K562 (cell line): ENCODE data around the gene SVIL. TPM values are rescaled to one million over a fixed set of nuclear protein-coding genes. Genes with fewer than 3 reads are reported as not detected.

Experiments
- ATAC-seq: fragments of 200-7000 bp; cut with Tn5 transposase; 3 replicates; pipeline ENCODE4 v1.9.1; 2020; ENCODE audit warnings: moderate library complexity
- BruUV-seq: library from RNA; stranded (reverse); fragments of 400-500 nt; replicated peaks from 2 replicates; lab custom pipeline; 2021; lab: Mats Ljungman, UMichigan
- CTCF ChIA-PET: fragments of 300-600 bp; formaldehyde crosslinking; extraction: SDS; loops from one replicate; lab custom pipeline; 2021; ENCODE audit warnings: low intra/inter-chr PET ratio; lab: Yijun Ruan, JAX
- POLR2A ChIA-PET: fragments of 300-600, 350-650 bp; sonication (Branson Sonifier 250); formaldehyde crosslinking; extraction: SDS; loops from one replicate; lab custom pipeline; 2021; ENCODE audit warnings: antibody characterized with exemption, inconsistent platforms; lab: Yijun Ruan, JAX
- DNase-seq, 4 experiments: peaks; one replicate each; pipeline versions ENCODE4 v3.0.0 to v3.0.0-alpha.2; 2011 to 2018; ENCODE audit warnings: low spot score in 3 of 4, mixed read lengths in 3 of 4; ENCODE audit errors: extremely low read depth in 1 of 4
- FAIRE-seq: peaks from 2 replicates; lab custom pipeline; 2011; peaks lifted over from hg19 to GRCh38; lab: Jason Lieb, UNC
- H2AFZ ChIP-seq: 2 replicates; pipeline ENCODE4 v1.6.0; 2011; ENCODE audit warnings: low read depth, low read length, control low read depth, inconsistent platforms
- H3K27ac ChIP-seq: fragments of 200-600 bp; 3 replicates; pipeline ENCODE4 v1.8.0; 2011; ENCODE audit warnings: low read depth, mild to moderate bottlenecking, control low read depth, inconsistent platforms, low read length, moderate library complexity, mixed read lengths; ENCODE audit errors: extremely low read depth
- H3K27me3 ChIP-seq, 2 experiments: fragments of 300-600 bp in 1 of 2; 2 replicates in 1 of 2; 3 replicates in 1 of 2; pipeline versions ENCODE4 v1.6.0 to v1.8.0; 2011; ENCODE audit warnings: inconsistent platforms in 2 of 2, low read length in 2 of 2, mild to moderate bottlenecking in 1 of 2, mixed read lengths in 1 of 2, moderate library complexity in 1 of 2; ENCODE audit not compliant: control insufficient read depth in 2 of 2, insufficient read depth in 2 of 2
- H3K36me3 ChIP-seq: fragments of 300-600 bp; 3 replicates; pipeline ENCODE4 v1.8.0; 2011; ENCODE audit warnings: mild to moderate bottlenecking, low read length, inconsistent platforms; ENCODE audit not compliant: control insufficient read depth, insufficient read depth
- H3K4me1 ChIP-seq, 2 experiments: fragments of 200-600 bp in 1 of 2; replicated peaks in 1 of 2; 2 replicates in 1 of 2; 3 replicates in 1 of 2; pipeline versions ENCODE4 v1.5.1 to v1.8.0; 2011; ENCODE audit warnings: inconsistent platforms in 2 of 2, low read length in 2 of 2, mild to moderate bottlenecking in 1 of 2, mixed read lengths in 1 of 2, moderate library complexity in 1 of 2; ENCODE audit not compliant: control insufficient read depth in 2 of 2, insufficient read depth in 2 of 2
- H3K4me2 ChIP-seq: 2 replicates; pipeline ENCODE4 v1.6.1; 2011; ENCODE audit warnings: low read length, control low read depth, inconsistent platforms, mixed read lengths; ENCODE audit not compliant: insufficient read depth
- H3K4me3 ChIP-seq: fragments of 200-600 bp; sonication (generic), shearing (Covaris generic); 2 replicates; pipeline ENCODE4 v1.5.1; 2016; ENCODE audit warnings: control low read depth, inconsistent platforms
- H3K79me2 ChIP-seq: fragments of 200-600 bp; 3 replicates; pipeline ENCODE4 v1.8.0; 2011; ENCODE audit warnings: low read length, inconsistent platforms; ENCODE audit not compliant: control insufficient read depth, insufficient read depth
- H3K9ac ChIP-seq, 2 experiments: 2 replicates each; pipeline versions ENCODE4 v1.6.0 to v1.6.1; 2011; ENCODE audit warnings: low read depth in 2 of 2, low read length in 2 of 2, control low read depth in 1 of 2, inconsistent platforms in 1 of 2, mild to moderate bottlenecking in 1 of 2, mixed read lengths in 1 of 2; ENCODE audit not compliant: insufficient read depth in 1 of 2
- H3K9me1 ChIP-seq: one replicate; pipeline ENCODE4 v1.6.0; 2011; ENCODE audit warnings: inconsistent platforms, mild to moderate bottlenecking, low read length, moderate library complexity; ENCODE audit not compliant: control insufficient read depth, insufficient read depth
- H3K9me3 ChIP-seq: replicated peaks from 2 replicates; pipeline ENCODE4 v1.5.1; 2011; ENCODE audit warnings: low read depth, low read length, inconsistent platforms; ENCODE audit not compliant: control insufficient read depth, insufficient read depth
- H4K20me1 ChIP-seq: replicated peaks from 2 replicates; pipeline ENCODE4 v1.6.1; 2011; ENCODE audit warnings: low read length, inconsistent platforms, mixed read lengths; ENCODE audit not compliant: control insufficient read depth, insufficient read depth
- ARID4B ChIP-seq: sonication (generic); formaldehyde crosslinking; IDR thresholded peaks from 2 replicates; pipeline ENCODE4 v1.8.0; 2022; ENCODE audit warnings: mild to moderate bottlenecking, missing genetic modification reagents
- CREB3 ChIP-seq: fragments of 450-650 bp; conservative IDR thresholded peaks from 2 replicates; pipeline ENCODE4 v1.6.1; 2016; ENCODE audit warnings: missing genetic modification characterization, low read depth, mild to moderate bottlenecking, missing compliant biosample characterization, moderate library complexity
- CREB3L1 ChIP-seq: fragments of 450-650 bp; IDR thresholded peaks from 2 replicates; pipeline ENCODE4 v1.6.1; 2014; ENCODE audit warnings: low read depth, mild to moderate bottlenecking, moderate library complexity, borderline replicate concordance
- KDM4B ChIP-seq, 2 experiments: fragments of 450-650 bp in 1 of 2; sonication (generic) in 1 of 2; IDR thresholded peaks; 2 replicates each; pipeline ENCODE4 v1.6.1; 2016 to 2017; ENCODE audit warnings: borderline replicate concordance in 2 of 2, antibody characterized with exemption in 1 of 2, low read depth in 1 of 2, mild to moderate bottlenecking in 1 of 2
- KLF1 ChIP-seq: fragments of 450-650 bp; IDR thresholded peaks from 2 replicates; pipeline ENCODE4 v1.6.1; 2016; ENCODE audit warnings: missing genetic modification characterization, missing compliant biosample characterization
- MAX ChIP-seq: sonication (generic); formaldehyde crosslinking; IDR thresholded peaks from 2 replicates; pipeline ENCODE4 v1.9.0; 2022; ENCODE audit warnings: mild to moderate bottlenecking, missing genetic modification reagents
- MAZ ChIP-seq, 2 experiments: fragments of 450-650 bp in 1 of 2; sonication (generic) in 1 of 2; formaldehyde crosslinking; IDR thresholded peaks in 1 of 2; conservative IDR thresholded peaks in 1 of 2; 2 replicates each; pipeline versions ENCODE4 v1.4.0 to v1.5.0; 2020; ENCODE audit warnings: mild to moderate bottlenecking in 1 of 2, missing genetic modification reagents in 1 of 2
- MBD2 ChIP-seq: sonication (generic); IDR thresholded peaks from 2 replicates; pipeline ENCODE4 v1.6.1; 2016; ENCODE audit warnings: low read depth, borderline replicate concordance
- MYC ChIP-seq, 2 experiments: fragments of 250-450 bp in 1 of 2; sonication (Bioruptor Pico) in 1 of 2; IDR thresholded peaks; 2 replicates each; pipeline versions ENCODE4 v1.5.1 to v1.6.1; 2012 to 2021; ENCODE audit warnings: low read depth in 2 of 2, borderline replicate concordance in 1 of 2, improper control_type of control experiment in 1 of 2, low read length in 1 of 2, mild to moderate bottlenecking in 1 of 2, moderate library complexity in 1 of 2
- ZBTB1 ChIP-seq: sonication (generic); formaldehyde crosslinking; IDR thresholded peaks from 2 replicates; pipeline ENCODE4 v1.8.1; 2023; ENCODE audit warnings: missing genetic modification reagents, low read depth, mild to moderate bottlenecking, borderline replicate concordance
- ZNF778 ChIP-seq: fragments of 450-650 bp; formaldehyde crosslinking; IDR thresholded peaks from 2 replicates; pipeline ENCODE4 v1.4.0; 2020; ENCODE audit warnings: mild to moderate bottlenecking, moderate library complexity
- WGBS: fragments of 100-300 bp; shearing (Covaris generic); methylation state at CpG from one replicate; pipeline ENCODE4 v1.1.6; 2016; ENCODE audit warnings: low coverage, mixed read lengths; ENCODE audit not compliant: insufficient coverage; ENCODE audit errors: missing lambda C conversion rate; 5-methylcytosine and 5-hydroxymethylcytosine counted together
- in situ Hi-C: fragments of 300-500 bp; cut with MboI; formaldehyde crosslinking; loops from 4 replicates; pipeline ENCODE4 v1.15.0; 2018; ENCODE audit warnings: inconsistent platforms, mixed read lengths
- intact Hi-C: fragments of 100-400 bp; cut with micrococcal nuclease; formaldehyde crosslinking; loops from 2 replicates; pipeline ENCODE4 v1.14.2; 2022
- polyA plus RNA-seq, 8 experiments: library from polyadenylated mRNA; depleted of rRNA in 4 of 8; stranded (reverse) in 5 of 8; unstranded in 3 of 8; fragments of >200 nt; fragmentation: Nextera tagmentation in 2 of 8; fragmentation: Illumina TruSeq in 1 of 8; extraction: Ambion mirVana in 2 of 8; extraction: Trizol in 1 of 8; gene quantifications; 2 replicates each; pipeline versions ENCODE4 v1.2.1 to v1.2.3, GENCODE V29; 2011 to 2014; ENCODE audit warnings: inconsistent platforms in 1 of 8, missing spikeins in 1 of 8
- total RNA-seq, 7 experiments: library from RNA; depleted of rRNA in 6 of 7; stranded (reverse); fragments of >200 nt in 6 of 7; fragmentation: Illumina TruSeq in 2 of 7; extraction: Trizol in 2 of 7; gene quantifications; 2 replicates each; pipeline versions ENCODE4 v1.2.1 to v1.2.3, GENCODE V29; 2011 to 2021; ENCODE audit warnings: low replicate concordance in 1 of 7

SVIL gene
- total and polyA plus RNA-seq, 9 of the 15 experiments (the other 6 are each of a cell fraction or from before 2014, with no cell fraction given), result under 0.01 to 0.18 (median 0.05) TPM; not detected in 3

GRCh38 chr10:29409241-29410054, 225.3 kb downstream of the SVIL start:
- Histone ChIP-seq H3K36me3 (no peaks in the 10 kb centered on the region), H4K20me1 (no peaks in the 10 kb centered on the region), H3K4me3 (peak overlapping the region; percentile 74), H3K27me3 (no peaks in the 10 kb centered on the region), H3K9me3 (no peaks in the 10 kb centered on the region; the same call in 1 of the 2 replicates), H2AFZ (peak overlapping the region; percentile 99), H3K27ac (peak overlapping the region; percentile 78), H3K9ac (peak overlapping the region; percentile 76 to 91), H3K79me2 (peaks cover 47% of the 10 kb centered on the region), H3K4me1 (peaks cover 15 to 18% of the 10 kb centered on the region in 2 experiments; a peak in 4 of 5 replicates), H3K4me2 (peak overlapping the region; percentile 91), H3K9me1 (no peaks in the 10 kb centered on the region)
- WGBS, result 4% methylated on average over 58 of the region's 69 CpGs
- no TSS peak for BruUV-seq
- intact Hi-C loops, result loop anchor here (2.0 kb wide), 1 partner anchor 33 kb away; no protein-coding TSS in a partner anchor
- in situ Hi-C loops, result no loop called here
- DNase-seq (peak; percentile 75 to 87 (median 79)), ATAC-seq (peak; percentile 93), FAIRE-seq (no peak)
- ChIA-PET CTCF (no interaction called here), POLR2A (interaction anchor here (0.6 to 1.4 kb wide), 6 partner anchors 12 to 155 kb away, joined by 3 to 4 read pairs (median 3); no protein-coding TSS in a partner anchor)
- TF ChIP-seq MAZ (CRISPR knock-in tag; conservative IDR thresholded peaks at IDR 0.05 in 1 of 2, IDR thresholded peaks at IDR 0.05 in 1 of 2) (peak; percentile 28 to 68; a peak in 3 of 4 replicates), KDM4B (IDR thresholded peaks at IDR 0.05; ENCODE audit: borderline replicate concordance in 2 of 2, low read depth in 1 of 2) (no peak), KLF1 (tag) (0 out of 2 replicates have a peak, but pooled peaks have one; percentile 37), CREB3 (tag) (0 out of 2 replicates have a peak, but pooled peaks have one; percentile 47), ZNF778 (CRISPR knock-in tag) (no peak), ARID4B (peak; percentile 69), MYC (IDR thresholded peaks at IDR 0.05; ENCODE audit: low read depth, low read length) (peak; percentile 74), MYC (CRISPR knock-in tag; IDR thresholded peaks at IDR 0.05; ENCODE audit: borderline replicate concordance, low read depth) (peak; percentile 30; the same call in 1 of the 2 replicates), MAX (CRISPR knock-in tag) (peak; percentile 81), CREB3L1 (peak; percentile 58; the same call in 1 of the 2 replicates), ZBTB1 (peak; percentile 70; the same call in 1 of the 2 replicates), MBD2 (peak; percentile 41; the same call in 1 of the 2 replicates)
